HCT116 (cell line): ENCODE data around the gene IGF2. TPM values are rescaled to one million over a fixed set of nuclear protein-coding genes. Genes with fewer than 3 reads are reported as not detected.

Source experiments
- ATAC-seq: fragments of 200-7000 bp; cut with Tn5 transposase; 2 replicates; pipeline ENCODE4 v1.9.1; 2020; ENCODE audit warnings: mild to moderate bottlenecking, moderate library complexity
- BruUV-seq: library from RNA; stranded (reverse); fragments of 400-500 nt; replicated peaks from 2 replicates; lab custom pipeline; 2021; lab: Mats Ljungman, UMichigan
- CTCF ChIA-PET: fragments of 300-600 bp; sonication (Branson Sonifier 250); formaldehyde crosslinking; loops from one replicate; lab custom pipeline; 2021; ENCODE audit warnings: antibody characterized with exemption; lab: Charles Lee
- POLR2A ChIA-PET: fragments of 300-600, 350-600 bp; sonication (Branson Sonifier 250); formaldehyde crosslinking; loops from one replicate; lab custom pipeline; 2021; ENCODE audit warnings: antibody characterized with exemption; lab: Charles Lee
- RAD21 ChIA-PET, 2 experiments: fragments of 300-600 bp; sonication (Branson Sonifier 250); formaldehyde crosslinking; loops; one replicate each; lab custom pipeline; 2023; ENCODE audit warnings: low total read pairs in 2 of 2; ENCODE audit not compliant: uncharacterized antibody in 2 of 2, unreplicated experiment in 2 of 2, low non-redundant PET in 1 of 2; lab: Charles Lee
- DNase-seq: peaks from one replicate; pipeline ENCODE4 v3.0.0-alpha.2; 2010; ENCODE audit warnings: low read depth, low spot score
- H2AFZ ChIP-seq: fragments of 200-600 bp; shearing (Covaris generic), sonication (generic); 2 replicates; pipeline ENCODE4 v1.6.1; 2017; ENCODE audit warnings: low read depth, mixed run types, mixed read lengths, antibody characterized with exemption, low read length; ENCODE audit not compliant: poor library complexity, severe bottlenecking
- H3K27ac ChIP-seq: 2 replicates; pipeline ENCODE4 v1.5.1; 2012; ENCODE audit warnings: low read depth, low read length
- H3K27me3 ChIP-seq: fragments of 200-600 bp; sonication (generic); 2 replicates; pipeline ENCODE4 v1.6.1; 2016; ENCODE audit warnings: mixed run types, low read length, mixed read lengths; ENCODE audit not compliant: insufficient read depth
- H3K36me3 ChIP-seq, 2 experiments: fragments of 200-500 bp in 1 of 2; fragments of 200-600 bp in 1 of 2; sonication (Bioruptor generic) in 1 of 2; sonication (generic) in 1 of 2; 2 replicates each; pipeline versions ENCODE4 v1.5.1 to v1.6.1; 2014 to 2016; ENCODE audit warnings: low read length in 2 of 2, inconsistent platforms in 1 of 2, mixed read lengths in 1 of 2, mixed run types in 1 of 2; ENCODE audit not compliant: insufficient read depth in 2 of 2, control insufficient read depth in 1 of 2
- H3K4me1 ChIP-seq, 2 experiments: fragments of 200-600 bp in 1 of 2; sonication (generic) in 1 of 2; 2 replicates each; pipeline versions ENCODE4 v1.5.1 to v1.6.1; 2012 to 2017; ENCODE audit warnings: low read length in 2 of 2, inconsistent platforms in 1 of 2, mild to moderate bottlenecking in 1 of 2, mixed read lengths in 1 of 2, mixed run types in 1 of 2, moderate library complexity in 1 of 2; ENCODE audit not compliant: insufficient read depth in 2 of 2, control insufficient read depth in 1 of 2
- H3K4me2 ChIP-seq: fragments of 200-600 bp; sonication (generic); 2 replicates; pipeline ENCODE4 v1.6.1; 2017; ENCODE audit warnings: mixed run types, low read length, mixed read lengths
- H3K4me3 ChIP-seq, 2 experiments: fragments of 200-600 bp in 1 of 2; sonication (generic) in 1 of 2; replicated peaks in 1 of 2; 2 replicates each; pipeline ENCODE4 v1.5.1; 2011 to 2016; ENCODE audit warnings: low read length in 2 of 2, control low read depth in 1 of 2, low read depth in 1 of 2, mild to moderate bottlenecking in 1 of 2, mixed read lengths in 1 of 2, mixed run types in 1 of 2
- H3K79me2 ChIP-seq: fragments of 200-600 bp; sonication (generic); 2 replicates; pipeline ENCODE4 v1.6.1; 2017; ENCODE audit warnings: mild to moderate bottlenecking, mixed run types, low read length, moderate library complexity, mixed read lengths; ENCODE audit not compliant: insufficient read depth
- H3K9ac ChIP-seq: fragments of 200-600 bp; sonication (generic); 2 replicates; pipeline ENCODE4 v1.6.1; 2016; ENCODE audit warnings: low read length, mixed read lengths
- H3K9me2 ChIP-seq: fragments of 200-600 bp; sonication (generic), shearing (Covaris generic); 2 replicates; pipeline ENCODE4 v1.6.1; 2017; ENCODE audit warnings: mixed run types, mild to moderate bottlenecking, moderate library complexity; ENCODE audit not compliant: insufficient read depth
- H3K9me3 ChIP-seq, 2 experiments: fragments of 200-500 bp in 1 of 2; fragments of 200-600 bp in 1 of 2; sonication (Bioruptor generic) in 1 of 2; sonication (generic) in 1 of 2; 2 replicates each; pipeline ENCODE4 v1.6.1; 2014 to 2017; ENCODE audit warnings: low read length in 2 of 2, mixed read lengths in 2 of 2, inconsistent platforms in 1 of 2, low read depth in 1 of 2, mild to moderate bottlenecking in 1 of 2, mixed run types in 1 of 2, moderate library complexity in 1 of 2; ENCODE audit not compliant: control insufficient read depth in 1 of 2, insufficient read depth in 1 of 2
- H4K20me1 ChIP-seq: fragments of 200-600 bp; sonication (generic), shearing (Covaris generic); 2 replicates; pipeline ENCODE4 v1.6.1; 2017; ENCODE audit warnings: mixed run types, mild to moderate bottlenecking, moderate library complexity; ENCODE audit not compliant: insufficient read depth
- CEBPB ChIP-seq: IDR thresholded peaks from 2 replicates; pipeline ENCODE4 v1.6.1; 2012; ENCODE audit warnings: low read depth
- EGR1 ChIP-seq: IDR thresholded peaks from 2 replicates; pipeline ENCODE4 v1.6.1; 2012; ENCODE audit warnings: low read depth
- ELF1 ChIP-seq: IDR thresholded peaks from 2 replicates; pipeline ENCODE4 v1.6.1; 2012; ENCODE audit warnings: low read depth, borderline replicate concordance
- EZH2phosphoT487 ChIP-seq: fragments of 200-600 bp; IDR thresholded peaks from 2 replicates; pipeline ENCODE4 v1.6.1; 2018; ENCODE audit warnings: antibody characterized with exemption, borderline replicate concordance
- POLR2AphosphoS5 ChIP-seq: IDR thresholded peaks from 2 replicates; pipeline ENCODE4 v1.6.1; 2011; ENCODE audit warnings: mild to moderate bottlenecking, low read depth, low read length, moderate library complexity
- REST ChIP-seq: IDR thresholded peaks from 2 replicates; pipeline ENCODE4 v1.6.1; 2012; ENCODE audit warnings: low read depth
- SIN3A ChIP-seq: IDR thresholded peaks from 2 replicates; pipeline ENCODE4 v1.6.1; 2012; ENCODE audit warnings: low read depth
- TCF7L2 ChIP-seq: IDR thresholded peaks from 2 replicates; pipeline ENCODE4 v1.7.0; 2011; ENCODE audit warnings: borderline replicate concordance, inconsistent platforms; ENCODE audit not compliant: insufficient read depth, insufficient read length; ENCODE audit errors: extremely low read depth
- ZNF274 ChIP-seq: fragments of 200-500 bp; sonication (Bioruptor generic); IDR thresholded peaks from 2 replicates; pipeline ENCODE4 v1.6.1; 2014; ENCODE audit warnings: mild to moderate bottlenecking, low read depth, low read length, inconsistent platforms
- intact Hi-C: fragments of 100-400 bp; cut with micrococcal nuclease; formaldehyde crosslinking; loops from 2 replicates; pipeline ENCODE4 v1.10.0; 2022
- total RNA-seq: library from RNA; stranded (reverse); gene quantifications from one replicate; pipeline ENCODE4 v1.2.1, GENCODE V29; 2021; ENCODE audit not compliant: unreplicated experiment
- TF ChIP-seq, protein P1 (sequence below): IDR thresholded peaks from 2 replicates; pipeline ENCODE4 v1.6.1; 2012

IGF2 gene
- total RNA-seq, 1 experiment from 2014 or later: 17.9 TPM

GRCh38 chr11:2154889-2155288, 15.7 kb upstream of the IGF2 start:
- intact Hi-C loops: loop anchor here (5.0 kb wide), 1 partner anchor 448 kb away; no protein-coding TSS in a partner anchor
- BruUV-seq: no TSS peak
- DNase-seq: no peak

More at GRCh38 chr11:2154889-2155288, 15.7 kb upstream of the IGF2 start:
- H4K20me1 ChIP-seq: no peaks in the 10 kb centered on the region
- no peaks in the 10 kb centered on the region for H3K27me3 ChIP-seq
- H3K4me1 ChIP-seq: peaks cover 0 to 4% of the 10 kb centered on the region in 2 experiments; a peak in 1 of 4 replicates
- no peak for ATAC-seq
- H3K27ac ChIP-seq: no peak overlapping the region
- H3K36me3 ChIP-seq: no peaks in the 10 kb centered on the region
- H2AFZ ChIP-seq: no peak overlapping the region
- H3K4me2 ChIP-seq: no peak overlapping the region
- H3K9ac ChIP-seq: no peak overlapping the region
- no peaks in the 10 kb centered on the region for H3K9me3 ChIP-seq
- H3K9me2 ChIP-seq: no peaks in the 10 kb centered on the region
- no peak overlapping the region for H3K4me3 ChIP-seq
- no peak for TF ChIP-seq EZH2phosphoT487
- TF ChIP-seq, protein P1, sequence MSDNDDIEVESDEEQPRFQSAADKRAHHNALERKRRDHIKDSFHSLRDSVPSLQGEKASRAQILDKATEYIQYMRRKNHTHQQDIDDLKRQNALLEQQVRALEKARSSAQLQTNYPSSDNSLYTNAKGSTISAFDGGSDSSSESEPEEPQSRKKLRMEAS: no peak
- TF ChIP-seq EGR1: no peak
- TF ChIP-seq ELF1: no peak
- TF ChIP-seq POLR2AphosphoS5: no peak
- TF ChIP-seq TCF7L2: no peak
- TF ChIP-seq CEBPB: no peak
- TF ChIP-seq SIN3A: no peak
- TF ChIP-seq REST: no peak
- TF ChIP-seq ZNF274: no peak
- H3K79me2 ChIP-seq: no peaks in the 10 kb centered on the region
- RAD21 ChIA-PET: no interaction called here
- POLR2A ChIA-PET: no interaction called here
- CTCF ChIA-PET: interaction anchor here (5.9 to 11.5 kb wide), 2 partner anchors 118 to 502 kb away, joined by 129 to 351 read pairs; no protein-coding TSS in a partner anchor
